ENCODE results near the gene MAPKAP1.

Gene MAPKAP1

GRCh38 chr9:125699870-125700269 lies 7.1 kb downstream of the MAPKAP1 start:
- TF ChIP-seq USF1 (IDR thresholded peaks at IDR 0.05), result no peak
- TF ChIP-seq EP300 (IDR thresholded peaks at IDR 0.05; ENCODE audit: borderline replicate concordance), result no peak
- no peak for TF ChIP-seq TEAD4 (IDR thresholded peaks at IDR 0.05)
- TF ChIP-seq ZBTB7A (IDR thresholded peaks at IDR 0.05; ENCODE audit: low read depth), result no peak
- TF ChIP-seq TAF1 (IDR thresholded peaks at IDR 0.05; ENCODE audit: low read depth), result no peak
- TF ChIP-seq NFIC (IDR thresholded peaks at IDR 0.05), result no peak
- TF ChIP-seq, protein P1, sequence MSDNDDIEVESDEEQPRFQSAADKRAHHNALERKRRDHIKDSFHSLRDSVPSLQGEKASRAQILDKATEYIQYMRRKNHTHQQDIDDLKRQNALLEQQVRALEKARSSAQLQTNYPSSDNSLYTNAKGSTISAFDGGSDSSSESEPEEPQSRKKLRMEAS (IDR thresholded peaks at IDR 0.05), result no peak
- no peak for TF ChIP-seq YY1 (IDR thresholded peaks at IDR 0.05; ENCODE audit: low read depth)
- TF ChIP-seq FOXM1 (IDR thresholded peaks at IDR 0.05; ENCODE audit: borderline replicate concordance, low read depth), result no peak
- TF ChIP-seq REST (IDR thresholded peaks at IDR 0.05; ENCODE audit: low read depth), result no peak
- TF ChIP-seq CEBPB (IDR thresholded peaks at IDR 0.05), result no peak
- no peak for TF ChIP-seq TCF12 (IDR thresholded peaks at IDR 0.05; ENCODE audit: low read depth)
- TF ChIP-seq CREB1 (IDR thresholded peaks at IDR 0.05; ENCODE audit: low read depth), result no peak
- no peak for TF ChIP-seq EGR1 (IDR thresholded peaks at IDR 0.05)
- TF ChIP-seq RAD21 (IDR thresholded peaks at IDR 0.05; ENCODE audit: low read depth), result no peak

DNA sequence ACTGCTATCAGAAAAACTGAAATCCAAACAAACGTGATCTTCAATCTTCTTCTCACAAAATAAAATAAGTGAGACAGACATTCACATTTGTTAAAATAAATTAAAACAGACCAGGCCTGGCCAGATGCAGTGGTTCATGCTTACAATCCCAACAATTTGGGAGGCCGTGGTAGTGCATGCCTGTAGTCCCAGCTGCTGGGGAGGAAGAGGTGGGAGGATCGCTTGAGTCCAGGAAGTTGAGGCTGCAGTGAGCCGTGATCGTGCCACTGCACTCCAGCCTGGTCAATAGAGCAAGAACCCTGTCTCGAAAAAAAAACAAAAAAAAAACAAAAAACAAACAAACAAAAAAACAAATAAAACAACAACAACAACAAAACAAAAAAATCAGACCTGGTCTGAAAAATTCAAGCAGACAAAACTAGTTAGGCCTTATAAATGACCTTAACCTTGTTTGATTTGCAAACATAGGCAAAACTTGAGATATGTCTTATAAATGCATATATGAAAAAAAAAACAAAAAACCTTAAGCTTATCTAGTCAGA lies 10.8 kb downstream of the MAPKAP1 start:
- TF ChIP-seq, protein P1 (IDR thresholded peaks at IDR 0.05), result no peak
- TF ChIP-seq ZBTB7A (IDR thresholded peaks at IDR 0.05; ENCODE audit: low read depth) (no peak), RAD21 (IDR thresholded peaks at IDR 0.05; ENCODE audit: low read depth) (no peak), TAF1 (IDR thresholded peaks at IDR 0.05; ENCODE audit: low read depth) (no peak)

- TF ChIP-seq CEBPB (IDR thresholded peaks at IDR 0.05) (peak; percentile 95), TEAD4 (IDR thresholded peaks at IDR 0.05) (peak; percentile 48; the same call in 1 of the 2 replicates)
Measured at GRCh38 chr9:125695548-125695947, 11.5 kb downstream of the MAPKAP1 start.

DNA sequence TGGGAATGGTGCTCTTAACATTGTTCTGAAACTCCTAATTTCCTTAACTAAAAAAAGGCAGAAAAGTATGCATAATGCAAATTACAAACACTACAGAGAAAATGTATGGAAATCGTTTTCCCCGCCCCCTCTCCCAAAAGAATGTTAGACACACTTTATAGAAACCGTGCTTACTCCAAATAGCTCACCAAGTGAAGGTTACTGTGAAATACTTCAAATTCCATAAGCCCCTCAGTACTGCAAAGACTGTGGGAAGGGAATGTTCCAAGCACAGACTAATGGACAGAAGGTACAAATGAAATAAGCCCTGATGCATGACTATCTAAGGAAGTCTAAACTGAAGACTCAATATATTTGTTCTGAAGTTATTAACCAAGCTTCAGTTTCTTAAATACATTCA lies 12.5 kb downstream of the MAPKAP1 start:
- TF ChIP-seq TEAD4 (IDR thresholded peaks at IDR 0.05) (no peak), YY1 (IDR thresholded peaks at IDR 0.05; ENCODE audit: low read depth) (no peak), CEBPB (IDR thresholded peaks at IDR 0.05) (no peak), RAD21 (IDR thresholded peaks at IDR 0.05; ENCODE audit: low read depth) (no peak), USF1 (IDR thresholded peaks at IDR 0.05) (no peak), ZBTB7A (IDR thresholded peaks at IDR 0.05; ENCODE audit: low read depth) (no peak), NFIC (IDR thresholded peaks at IDR 0.05) (no peak), TCF12 (IDR thresholded peaks at IDR 0.05; ENCODE audit: low read depth) (no peak), EP300 (IDR thresholded peaks at IDR 0.05; ENCODE audit: borderline replicate concordance) (no peak), FOXM1 (IDR thresholded peaks at IDR 0.05; ENCODE audit: borderline replicate concordance, low read depth) (no peak), TAF1 (IDR thresholded peaks at IDR 0.05; ENCODE audit: low read depth) (no peak), CREB1 (IDR thresholded peaks at IDR 0.05; ENCODE audit: low read depth) (no peak), REST (IDR thresholded peaks at IDR 0.05; ENCODE audit: low read depth) (no peak), EGR1 (IDR thresholded peaks at IDR 0.05) (no peak)
- TF ChIP-seq, protein P1 (IDR thresholded peaks at IDR 0.05), result no peak

DNA sequence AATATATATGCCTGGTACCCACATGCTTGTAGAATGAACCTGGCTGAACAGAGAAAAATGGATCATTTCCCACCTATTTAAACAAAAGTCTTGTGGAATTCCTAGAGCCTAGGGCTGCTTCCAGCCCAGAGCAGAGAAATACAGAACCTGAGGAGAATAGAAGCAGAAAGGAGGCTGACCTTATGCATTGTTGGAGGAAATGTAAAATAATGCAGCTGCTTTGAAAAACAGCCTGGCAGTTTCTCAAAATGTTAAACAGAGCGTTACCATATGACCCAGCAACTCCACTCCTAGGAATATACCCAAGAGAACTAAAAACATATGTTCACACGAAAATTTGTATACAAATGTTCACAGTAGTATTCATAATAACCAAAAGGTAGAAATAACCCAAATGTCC lies 15.1 kb downstream of the MAPKAP1 start:
- TF ChIP-seq NFIC (IDR thresholded peaks at IDR 0.05) (no peak), EGR1 (IDR thresholded peaks at IDR 0.05) (no peak), TAF1 (IDR thresholded peaks at IDR 0.05; ENCODE audit: low read depth) (no peak), TCF12 (IDR thresholded peaks at IDR 0.05; ENCODE audit: low read depth) (no peak), USF1 (IDR thresholded peaks at IDR 0.05) (no peak), CEBPB (IDR thresholded peaks at IDR 0.05) (no peak), TEAD4 (IDR thresholded peaks at IDR 0.05) (no peak), EP300 (IDR thresholded peaks at IDR 0.05; ENCODE audit: borderline replicate concordance) (no peak), RAD21 (IDR thresholded peaks at IDR 0.05; ENCODE audit: low read depth) (no peak)
- TF ChIP-seq, protein P1 (IDR thresholded peaks at IDR 0.05), result no peak
